ENCODE results near the gene IMMT.

DNA sequence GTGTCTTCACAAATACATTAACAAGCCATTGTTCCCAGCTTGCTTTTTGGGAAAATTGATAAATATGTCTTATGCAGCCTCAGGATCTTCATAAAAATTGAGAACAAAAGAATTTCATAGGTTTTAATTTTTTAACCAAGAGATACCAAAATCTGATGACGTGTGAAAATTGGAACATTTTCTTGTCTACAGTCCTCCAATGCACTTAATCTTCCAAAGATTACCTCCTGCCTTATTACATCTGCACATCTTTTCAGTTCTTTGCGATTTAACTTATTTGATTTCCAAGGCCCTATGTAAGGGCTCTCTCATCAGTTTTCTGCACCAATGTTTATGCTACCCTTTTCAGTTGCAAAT lies 7.1 kb upstream of the IMMT start:
- no peak for TF ChIP-seq EZH2 (IDR thresholded peaks at IDR 0.05; ENCODE audit: borderline replicate concordance, low read depth, low read length, severe bottlenecking)
- TF ChIP-seq, protein P1, sequence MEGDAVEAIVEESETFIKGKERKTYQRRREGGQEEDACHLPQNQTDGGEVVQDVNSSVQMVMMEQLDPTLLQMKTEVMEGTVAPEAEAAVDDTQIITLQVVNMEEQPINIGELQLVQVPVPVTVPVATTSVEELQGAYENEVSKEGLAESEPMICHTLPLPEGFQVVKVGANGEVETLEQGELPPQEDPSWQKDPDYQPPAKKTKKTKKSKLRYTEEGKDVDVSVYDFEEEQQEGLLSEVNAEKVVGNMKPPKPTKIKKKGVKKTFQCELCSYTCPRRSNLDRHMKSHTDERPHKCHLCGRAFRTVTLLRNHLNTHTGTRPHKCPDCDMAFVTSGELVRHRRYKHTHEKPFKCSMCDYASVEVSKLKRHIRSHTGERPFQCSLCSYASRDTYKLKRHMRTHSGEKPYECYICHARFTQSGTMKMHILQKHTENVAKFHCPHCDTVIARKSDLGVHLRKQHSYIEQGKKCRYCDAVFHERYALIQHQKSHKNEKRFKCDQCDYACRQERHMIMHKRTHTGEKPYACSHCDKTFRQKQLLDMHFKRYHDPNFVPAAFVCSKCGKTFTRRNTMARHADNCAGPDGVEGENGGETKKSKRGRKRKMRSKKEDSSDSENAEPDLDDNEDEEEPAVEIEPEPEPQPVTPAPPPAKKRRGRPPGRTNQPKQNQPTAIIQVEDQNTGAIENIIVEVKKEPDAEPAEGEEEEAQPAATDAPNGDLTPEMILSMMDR (IDR thresholded peaks at IDR 0.05; ENCODE audit: borderline replicate concordance, extremely low read depth, low read length, poor library complexity, severe bottlenecking), result no peak

All from DND-41 (cell line).